Right atrium auricular region (tissue), 2 donors: ENCODE results near the gene MUCL3. TPM values are rescaled to one million over a fixed set of nuclear protein-coding genes. Genes with fewer than 3 reads are reported as not detected.
"Not testable (repeated sequence)": the region's sequence is repeated elsewhere in the genome, so short reads cannot be mapped to it uniquely, and the experiment has no call there.

Source experiments
- DNase-seq: peaks from one replicate; pipeline ENCODE4 v3.0.0-alpha.2; 2019; ENCODE audit warnings: low spot score
- H3K27ac ChIP-seq, 2 donors: fragments of 200-600 bp; sonication (generic); 1 replicate in 1 of 2; 2 replicates in 1 of 2; pipeline ENCODE4 v1.5.1; 2016 to 2019
- H3K27me3 ChIP-seq, 2 donors: fragments of 200-600 bp; sonication (generic); one replicate each; pipeline versions ENCODE4 v1.5.1 to v1.6.0; 2017 to 2019
- H3K36me3 ChIP-seq: fragments of 200-600 bp; sonication (generic); one replicate; pipeline ENCODE4 v1.5.1; 2016
- H3K4me1 ChIP-seq, 2 donors: fragments of 200-600 bp; sonication (generic); one replicate each; pipeline versions ENCODE4 v1.5.1 to v1.6.0; 2017 to 2019
- H3K4me3 ChIP-seq, 2 donors: fragments of 200-600 bp; sonication (generic); 1 replicate in 1 of 2; 2 replicates in 1 of 2; pipeline ENCODE4 v1.5.1; 2017 to 2019; ENCODE audit warnings: mild to moderate bottlenecking in 1 of 2, moderate library complexity in 1 of 2
- H3K9me3 ChIP-seq, 2 donors: fragments of 200-600 bp; sonication (generic); one replicate each; pipeline ENCODE4 v1.5.1; 2019
- total RNA-seq, 2 donors: library from RNA; depleted of rRNA; stranded (reverse); fragments of >200 nt; gene quantifications; one replicate each; pipeline ENCODE4 v1.1.0, GENCODE V29; 2016
- TF ChIP-seq, protein P1 (sequence below), 2 donors: fragments of 200-600 bp; sonication (generic); IDR thresholded peaks; one replicate each; pipeline ENCODE4 v1.5.1; 2019; ENCODE audit warnings: antibody characterized with exemption in 2 of 2

Gene MUCL3
- total RNA-seq, 2 donors from 2014 or later = not detected

DNA sequence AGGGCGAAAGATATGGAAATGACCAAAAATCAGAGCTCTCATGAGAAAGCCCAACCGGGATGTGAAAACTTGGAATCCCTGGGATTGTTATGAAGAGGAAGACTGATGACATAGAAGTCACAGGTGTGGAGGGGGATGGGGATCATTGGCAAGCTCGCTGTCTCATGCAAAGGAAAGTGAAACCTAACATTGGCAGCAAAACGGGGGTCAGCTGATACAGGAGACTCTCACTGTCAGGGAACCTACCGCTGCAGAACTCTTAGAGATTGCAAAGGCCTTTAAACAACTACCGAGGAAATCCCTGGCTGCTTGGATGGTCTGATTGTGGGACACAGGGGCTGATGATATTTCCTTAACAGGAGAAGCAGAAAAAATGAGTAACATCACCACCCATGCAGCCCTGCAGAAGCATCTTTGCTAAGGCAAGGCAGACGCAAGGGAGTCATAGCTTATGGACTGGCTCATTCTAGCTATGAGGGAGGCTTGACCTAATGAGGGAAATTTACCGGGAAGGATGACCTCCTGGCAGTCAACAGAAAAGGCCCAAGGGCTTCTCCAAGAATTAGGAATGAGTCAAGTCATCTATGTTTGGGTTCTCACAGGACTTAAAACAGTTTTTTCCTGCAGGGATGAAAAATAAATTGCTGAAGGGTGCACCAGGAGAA, 49.8 kb downstream of the MUCL3 start:
- no peak overlapping the region for H3K27ac ChIP-seq
- no peaks in the 10 kb centered on the region for H3K4me1 ChIP-seq
- no peaks in the 10 kb centered on the region for H3K9me3 ChIP-seq
- no peak for DNase-seq
- no peaks in the 10 kb centered on the region for H3K27me3 ChIP-seq
- TF ChIP-seq, protein P1, sequence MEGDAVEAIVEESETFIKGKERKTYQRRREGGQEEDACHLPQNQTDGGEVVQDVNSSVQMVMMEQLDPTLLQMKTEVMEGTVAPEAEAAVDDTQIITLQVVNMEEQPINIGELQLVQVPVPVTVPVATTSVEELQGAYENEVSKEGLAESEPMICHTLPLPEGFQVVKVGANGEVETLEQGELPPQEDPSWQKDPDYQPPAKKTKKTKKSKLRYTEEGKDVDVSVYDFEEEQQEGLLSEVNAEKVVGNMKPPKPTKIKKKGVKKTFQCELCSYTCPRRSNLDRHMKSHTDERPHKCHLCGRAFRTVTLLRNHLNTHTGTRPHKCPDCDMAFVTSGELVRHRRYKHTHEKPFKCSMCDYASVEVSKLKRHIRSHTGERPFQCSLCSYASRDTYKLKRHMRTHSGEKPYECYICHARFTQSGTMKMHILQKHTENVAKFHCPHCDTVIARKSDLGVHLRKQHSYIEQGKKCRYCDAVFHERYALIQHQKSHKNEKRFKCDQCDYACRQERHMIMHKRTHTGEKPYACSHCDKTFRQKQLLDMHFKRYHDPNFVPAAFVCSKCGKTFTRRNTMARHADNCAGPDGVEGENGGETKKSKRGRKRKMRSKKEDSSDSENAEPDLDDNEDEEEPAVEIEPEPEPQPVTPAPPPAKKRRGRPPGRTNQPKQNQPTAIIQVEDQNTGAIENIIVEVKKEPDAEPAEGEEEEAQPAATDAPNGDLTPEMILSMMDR (IDR thresholded peaks at IDR 0.05) = no peak
- no peaks in the 10 kb centered on the region for H3K36me3 ChIP-seq
- no peak overlapping the region for H3K4me3 ChIP-seq

GRCh38 chr6:30991891-30992290, 51.1 kb downstream of the MUCL3 start:
- Histone ChIP-seq H3K36me3 (no peaks in the 10 kb centered on the region), H3K4me1 (no peaks in the 10 kb centered on the region), H3K27me3 (no peaks in the 10 kb centered on the region), H3K27ac (no peak overlapping the region), H3K9me3 (no peaks in the 10 kb centered on the region), H3K4me3 (no peak overlapping the region)
- DNase-seq = no peak
- TF ChIP-seq, protein P1 (IDR thresholded peaks at IDR 0.05) = no peak

DNA sequence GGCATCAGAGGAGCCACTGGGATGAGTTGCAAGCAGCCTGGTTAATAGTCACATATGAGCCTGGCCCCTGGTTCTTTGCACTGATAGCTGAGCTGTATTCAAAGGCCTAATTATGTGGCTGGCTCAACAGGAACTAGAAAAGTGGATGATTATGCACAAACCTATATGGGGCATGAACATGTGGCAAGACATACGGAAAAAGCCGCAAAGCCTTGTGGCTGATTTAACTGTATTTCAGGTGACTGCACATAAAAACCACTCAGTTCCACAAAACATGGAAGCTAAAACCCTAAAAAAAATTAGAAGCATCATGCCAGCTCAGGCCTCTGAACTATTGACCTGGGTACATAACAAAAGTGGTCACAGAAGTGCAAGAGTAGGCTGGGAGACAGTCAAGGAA, 56.5 kb downstream of the MUCL3 start:
- no peak for DNase-seq
- H3K9me3 ChIP-seq = no peaks in the 10 kb centered on the region
- TF ChIP-seq, protein P1 (IDR thresholded peaks at IDR 0.05) = no peak

DNA sequence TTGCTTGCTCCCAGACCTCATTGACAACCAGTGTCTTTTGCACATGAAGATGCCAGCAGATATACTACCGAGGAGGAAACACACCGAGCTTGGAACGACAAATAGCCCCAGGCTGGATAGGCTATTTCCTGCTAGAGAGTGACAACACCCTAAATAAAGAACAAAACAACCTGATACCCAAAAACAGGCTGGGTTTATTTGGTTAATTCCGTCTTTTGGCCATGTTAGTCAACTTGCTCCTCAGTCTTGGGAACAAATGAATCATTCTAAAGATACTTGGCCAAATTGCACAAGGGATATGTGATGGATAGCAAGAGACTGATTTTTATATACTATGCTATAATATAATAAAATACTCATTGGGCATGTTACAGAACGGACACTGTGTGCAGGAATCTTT, 58.0 kb downstream of the MUCL3 start:
- Histone ChIP-seq H3K9me3 (no peaks in the 10 kb centered on the region), H3K4me1 (no peaks in the 10 kb centered on the region), H3K36me3 (no peaks in the 10 kb centered on the region), H3K27me3 (no peaks in the 10 kb centered on the region), H3K27ac (no peak overlapping the region), H3K4me3 (no peak overlapping the region)
- TF ChIP-seq, protein P1 (IDR thresholded peaks at IDR 0.05) = no peak
- DNase-seq = no peak

More for the DNA sequence above, 56.5 kb downstream of the MUCL3 start:
- no peaks in the 10 kb centered on the region for H3K27me3 ChIP-seq
- no peak overlapping the region for H3K27ac ChIP-seq
- no peaks in the 10 kb centered on the region for H3K36me3 ChIP-seq
- no peak overlapping the region for H3K4me3 ChIP-seq
- H3K4me1 ChIP-seq = no peaks in the 10 kb centered on the region

- not testable (repeated sequence) for H3K27me3 ChIP-seq, H3K27ac ChIP-seq, DNase-seq, H3K4me1 ChIP-seq, H3K4me3 ChIP-seq, H3K36me3 ChIP-seq, H3K9me3 ChIP-seq
Observed at GRCh38 chr6:31000067-31000860, 59.5 kb downstream of the MUCL3 start.

DNA sequence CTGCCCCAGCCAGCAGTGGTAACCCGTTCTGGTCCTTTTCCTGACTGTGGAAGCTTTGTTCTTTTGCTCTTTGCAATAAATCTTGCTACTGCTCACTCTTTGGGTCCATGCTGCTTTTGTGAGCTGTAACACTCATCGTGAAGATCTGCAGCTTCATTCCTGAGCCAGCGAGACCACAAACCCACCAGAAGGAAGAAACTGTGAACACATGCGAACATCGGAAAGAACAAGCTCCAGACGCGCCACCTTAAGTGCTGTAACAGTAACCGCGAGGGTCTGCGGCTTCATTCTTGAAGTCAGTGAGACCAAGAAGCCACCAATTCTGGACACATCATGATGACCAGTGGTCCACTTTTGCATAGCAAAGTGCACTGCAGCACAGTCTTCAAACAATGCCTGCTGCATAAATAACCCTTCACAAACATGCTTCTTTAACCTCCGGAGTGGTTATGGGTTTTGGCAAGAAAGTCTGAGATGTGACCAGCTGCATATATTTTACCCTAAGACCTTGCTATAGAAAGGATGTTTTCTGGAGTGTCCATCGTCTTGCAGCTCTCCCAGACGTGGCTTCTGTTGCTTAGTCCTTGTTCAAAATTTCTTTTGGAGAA, 60.6 kb downstream of the MUCL3 start:
- Histone ChIP-seq H3K36me3 (no peaks in the 10 kb centered on the region), H3K4me1 (peaks cover 0 to 10% of the 10 kb centered on the region in 2 donors), H3K9me3 (no peaks in the 10 kb centered on the region), H3K27me3 (no peaks in the 10 kb centered on the region), H3K4me3 (no peak overlapping the region), H3K27ac (no peak overlapping the region)
- no peak for DNase-seq
- TF ChIP-seq, protein P1 (IDR thresholded peaks at IDR 0.05) = no peak
